Activated gamma-delta T cell (primary cell): ENCODE measurements around the gene FADS1.
A peak's percentile ranks its signal among the peaks of the same experiment; 100 is the strongest.

Source experiments
- DNase-seq: peaks from one replicate; lab custom pipeline; 2025; lab: John Stamatoyannopoulos, UW

Gene FADS1

GRCh38 chr11:61795459-61795858 lies 21.3 kb downstream of the FADS1 start:
- no peak for DNase-seq

- DNase-seq = no peak
These were observed 22.2 kb downstream of the FADS1 start for GRCh38 chr11:61794579-61794978.

GRCh38 chr11:61793829-61794204 lies 23.0 kb downstream of the FADS1 start:
- no peak for DNase-seq

- DNase-seq = no peak
These were observed 23.5 kb downstream of the FADS1 start for GRCh38 chr11:61793083-61793828.

GRCh38 chr11:61792310-61793082 lies 24.3 kb downstream of the FADS1 start, which contains the start of the genes FEN1 and TMEM258:
Gene FEN1 (plus strand): TSS chr11:61792911. CDS start chr11:61795362, 2,451 bp downstream.
Gene TMEM258 (minus strand): TSS chr11:61792599. CDS start chr11:61792558, 41 bp downstream.
- peak; percentile 74 for DNase-seq

- no peak for DNase-seq
These were observed 25.0 kb downstream of the FADS1 start for GRCh38 chr11:61791737-61792309.

- DNase-seq = no peak
These were observed 28.8 kb downstream of the FADS1 start for GRCh38 chr11:61787928-61788491.

- DNase-seq = no peak
These were observed 30.9 kb downstream of the FADS1 start for GRCh38 chr11:61785837-61786402.

GRCh38 chr11:61784506-61784805 lies 32.3 kb downstream of the FADS1 start:
- DNase-seq = no peak

- no peak for DNase-seq
These were observed 32.9 kb downstream of the FADS1 start for GRCh38 chr11:61783717-61784505.

- no peak for DNase-seq
These were observed 34.0 kb downstream of the FADS1 start for GRCh38 chr11:61782841-61783240.

GRCh38 chr11:61782299-61782698 lies 34.5 kb downstream of the FADS1 start:
- no peak for DNase-seq

GRCh38 chr11:61781585-61781984 lies 35.2 kb downstream of the FADS1 start:
- no peak for DNase-seq

GRCh38 chr11:61780581-61781162 lies 36.1 kb downstream of the FADS1 start:
- no peak for DNase-seq

- DNase-seq = no peak
These were observed 36.9 kb downstream of the FADS1 start for GRCh38 chr11:61779666-61780525.

GRCh38 chr11:61778920-61779650 lies 37.7 kb downstream of the FADS1 start:
- no peak for DNase-seq

GRCh38 chr11:61778357-61778886 lies 38.4 kb downstream of the FADS1 start:
- no peak for DNase-seq

- peak; percentile 56 for DNase-seq
These were observed 39.3 kb downstream of the FADS1 start for GRCh38 chr11:61777234-61778090.
